GM23338 (cell line): ENCODE data around the gene GPSM1. TPM values are rescaled to one million over a fixed set of nuclear protein-coding genes. Genes with fewer than 3 reads are reported as not detected.

Source experiments
- ATAC-seq: fragments of 200-7000 bp; cut with Tn5 transposase; 3 replicates; pipeline ENCODE4 v1.9.1; 2020
- DNase-seq: peaks from one replicate; pipeline ENCODE4 v3.0.0-alpha.2; 2015; ENCODE audit warnings: low spot score
- H2AFZ ChIP-seq: fragments of 200-600 bp; sonication (generic); 2 replicates; pipeline ENCODE4 v1.8.0; 2016; ENCODE audit warnings: antibody characterized with exemption, mild to moderate bottlenecking, moderate library complexity
- H3F3A ChIP-seq: fragments of 200-600 bp; sonication (generic); replicated peaks from 2 replicates; pipeline ENCODE4 v1.8.0; 2017; ENCODE audit warnings: antibody characterized with exemption, mixed run types, low read depth
- H3K27ac ChIP-seq: fragments of 200-600 bp; sonication (generic); 2 replicates; pipeline ENCODE4 v1.6.1; 2016; ENCODE audit warnings: low read depth
- H3K27me3 ChIP-seq: fragments of 200-600 bp; sonication (generic); 2 replicates; pipeline ENCODE4 v1.8.0; 2016; ENCODE audit warnings: mild to moderate bottlenecking, mixed run types, moderate library complexity; ENCODE audit not compliant: insufficient read depth
- H3K36me3 ChIP-seq: fragments of 200-600 bp; sonication (generic); 2 replicates; pipeline ENCODE4 v1.8.0; 2016; ENCODE audit warnings: mild to moderate bottlenecking; ENCODE audit not compliant: insufficient read depth
- H3K4me1 ChIP-seq: fragments of 200-600 bp; sonication (generic); 2 replicates; pipeline ENCODE4 v1.8.0; 2016; ENCODE audit warnings: mild to moderate bottlenecking, moderate library complexity; ENCODE audit not compliant: insufficient read depth
- H3K4me2 ChIP-seq: fragments of 200-600 bp; sonication (generic); 2 replicates; pipeline ENCODE4 v1.7.1; 2017; ENCODE audit warnings: mixed run types
- H3K4me3 ChIP-seq: fragments of 200-600 bp; sonication (generic); 2 replicates; pipeline ENCODE4 v1.6.1; 2016; ENCODE audit warnings: mixed run types
- H3K79me2 ChIP-seq: fragments of 200-600 bp; sonication (generic); replicated peaks from 2 replicates; pipeline ENCODE4 v1.8.0; 2017; ENCODE audit warnings: mild to moderate bottlenecking; ENCODE audit not compliant: insufficient read depth
- H3K9me2 ChIP-seq: fragments of 200-600 bp; sonication (generic); 2 replicates; pipeline ENCODE4 v1.8.0; 2017; ENCODE audit not compliant: insufficient read depth
- H4K20me1 ChIP-seq: fragments of 200-600 bp; sonication (generic); replicated peaks from 2 replicates; pipeline ENCODE4 v1.8.0; 2017; ENCODE audit warnings: mild to moderate bottlenecking; ENCODE audit not compliant: insufficient read depth
- H3K27ac Mint-ChIP-seq: 2 replicates; pipeline ENCODE4 v1.8.0; 2020; ENCODE audit warnings: inconsistent platforms, mild to moderate bottlenecking, moderate library complexity, mixed read lengths
- H3K27me3 Mint-ChIP-seq: 3 replicates; pipeline ENCODE4 v1.8.0; 2022; ENCODE audit warnings: low read depth, mild to moderate bottlenecking, moderate library complexity, mixed read lengths, inconsistent platforms; ENCODE audit not compliant: insufficient read depth, poor library complexity
- H3K36me3 Mint-ChIP-seq: 3 replicates; pipeline ENCODE4 v1.8.0; 2021; ENCODE audit warnings: low read depth, mild to moderate bottlenecking, inconsistent platforms, moderate library complexity, mixed read lengths
- H3K4me1 Mint-ChIP-seq: 3 replicates; pipeline ENCODE4 v1.8.0; 2020; ENCODE audit warnings: mild to moderate bottlenecking, inconsistent platforms, mixed read lengths
- H3K4me3 Mint-ChIP-seq: 3 replicates; pipeline ENCODE4 v1.8.0; 2021; ENCODE audit warnings: moderate library complexity, mild to moderate bottlenecking, inconsistent platforms, mixed read lengths
- H3K9me3 Mint-ChIP-seq: 3 replicates; pipeline ENCODE4 v1.8.0; 2020; ENCODE audit warnings: moderate library complexity, mild to moderate bottlenecking, inconsistent platforms, mixed read lengths
- CREB1 ChIP-seq: fragments of 250-450 bp; sonication (Bioruptor Pico); IDR thresholded peaks from 2 replicates; pipeline ENCODE4 v1.5.0; 2020; ENCODE audit warnings: low read depth, mild to moderate bottlenecking, moderate library complexity
- CTCF ChIP-seq, 2 experiments: fragments of 200-600 bp in 1 of 2; sonication (generic) in 1 of 2; conservative IDR thresholded peaks; 2 replicates each; pipeline versions ENCODE4 v1.5.1 to v1.6.1; 2016 to 2017; ENCODE audit warnings: antibody characterized with exemption in 2 of 2, low read depth in 2 of 2, mild to moderate bottlenecking in 2 of 2, moderate library complexity in 1 of 2
- ETS1 ChIP-seq: IDR thresholded peaks from 2 replicates; pipeline ENCODE4 v1.6.1; 2016; ENCODE audit warnings: antibody characterized with exemption
- EZH2 ChIP-seq: fragments of 200-600 bp; sonication (generic); IDR thresholded peaks from one replicate; pipeline ENCODE4 v1.8.0; 2017; ENCODE audit warnings: antibody characterized with exemption, mild to moderate bottlenecking, low read depth; ENCODE audit not compliant: unreplicated experiment
- EZH2phosphoT487 ChIP-seq: fragments of 200-600 bp; sonication (generic); IDR thresholded peaks from one replicate; pipeline ENCODE4 v1.8.1; 2018; ENCODE audit warnings: antibody characterized with exemption; ENCODE audit not compliant: unreplicated experiment
- JUNB ChIP-seq: IDR thresholded peaks from one replicate; pipeline ENCODE4 v1.6.1; 2016; ENCODE audit warnings: antibody characterized with exemption; ENCODE audit not compliant: unreplicated experiment
- NANOG ChIP-seq: IDR thresholded peaks from 2 replicates; pipeline ENCODE4 v1.6.1; 2016; ENCODE audit warnings: antibody characterized with exemption, borderline replicate concordance
- POLR2AphosphoS5 ChIP-seq: IDR thresholded peaks from 2 replicates; pipeline ENCODE4 v1.6.1; 2016; ENCODE audit warnings: antibody characterized with exemption, low read depth
- REST ChIP-seq: IDR thresholded peaks from one replicate; pipeline ENCODE4 v1.6.1; 2018; ENCODE audit warnings: antibody characterized with exemption; ENCODE audit not compliant: unreplicated experiment
- STAT1 ChIP-seq: IDR thresholded peaks from one replicate; pipeline ENCODE4 v1.6.1; 2016; ENCODE audit warnings: antibody characterized with exemption; ENCODE audit not compliant: unreplicated experiment
- ZNF114 ChIP-seq: fragments of 250-450 bp; sonication (Bioruptor Pico); IDR thresholded peaks from 2 replicates; pipeline ENCODE4 v1.5.0; 2020; ENCODE audit warnings: mild to moderate bottlenecking, moderate library complexity
- ZNF331 ChIP-seq: fragments of 250-450 bp; sonication (Bioruptor Pico); IDR thresholded peaks from 2 replicates; pipeline ENCODE4 v1.5.0; 2020; ENCODE audit warnings: low read depth, mild to moderate bottlenecking, moderate library complexity
- ZNF462 ChIP-seq: fragments of 250-450 bp; sonication (Bioruptor Pico); IDR thresholded peaks from 2 replicates; pipeline ENCODE4 v1.5.0; 2020; ENCODE audit warnings: mild to moderate bottlenecking, moderate library complexity
- polyA plus RNA-seq: library from polyadenylated mRNA; unstranded; fragments of >200 nt; fragmentation: Nextera tagmentation; extraction: Ambion mirVana; gene quantifications from 2 replicates; pipeline ENCODE4 v1.2.1, GENCODE V29; 2016
- total RNA-seq: library from RNA; depleted of rRNA; stranded (reverse); fragments of >200 nt; shearing (Covaris generic); gene quantifications from 2 replicates; pipeline ENCODE4 v1.2.3, GENCODE V29; 2014

Gene GPSM1
- total and polyA plus RNA-seq, 2 experiments from 2014 or later: 4.8 to 23.2 TPM

GRCh38 chr9:136292026-136292538 is 35.3 kb upstream of the GPSM1 start:
- Histone ChIP-seq H3K4me1 (no peaks in the 10 kb centered on the region), H4K20me1 (no peaks in the 10 kb centered on the region), H3K27me3 (no peaks in the 10 kb centered on the region), H3F3A (peaks cover 11% of the 10 kb centered on the region; the same call in 1 of the 2 replicates), H3K27ac (no peak overlapping the region), H3K4me2 (no peak overlapping the region), H3K36me3 (no peaks in the 10 kb centered on the region), H3K4me3 (no peak overlapping the region), H3K79me2 (no peaks in the 10 kb centered on the region), H3K9me2 (no peaks in the 10 kb centered on the region), H2AFZ (no peak overlapping the region)
- no peaks in the 10 kb centered on the region for H3K4me1 Mint-ChIP-seq
- peaks cover 3% of the 10 kb centered on the region for H3K27me3 Mint-ChIP-seq
- ATAC-seq (no peak), DNase-seq (no peak)
- TF ChIP-seq ETS1 (no peak), ZNF462 (CRISPR knock-in tag) (no peak), CTCF (conservative IDR thresholded peaks at IDR 0.05; ENCODE audit: low read depth in 2 of 2) (no peak), ZNF114 (no peak), NANOG (no peak), REST (no peak), POLR2AphosphoS5 (no peak), EZH2phosphoT487 (no peak), JUNB (no peak), STAT1 (no peak), ZNF331 (no peak), EZH2 (no peak), CREB1 (CRISPR knock-in tag) (no peak)
- no peak overlapping the region for H3K27ac Mint-ChIP-seq
- no peaks in the 10 kb centered on the region for H3K9me3 Mint-ChIP-seq
- H3K4me3 Mint-ChIP-seq: no peak overlapping the region
- H3K36me3 Mint-ChIP-seq: no peaks in the 10 kb centered on the region
